ENCODE measurements around the gene ENOX1.

ENOX1 gene

DNA sequence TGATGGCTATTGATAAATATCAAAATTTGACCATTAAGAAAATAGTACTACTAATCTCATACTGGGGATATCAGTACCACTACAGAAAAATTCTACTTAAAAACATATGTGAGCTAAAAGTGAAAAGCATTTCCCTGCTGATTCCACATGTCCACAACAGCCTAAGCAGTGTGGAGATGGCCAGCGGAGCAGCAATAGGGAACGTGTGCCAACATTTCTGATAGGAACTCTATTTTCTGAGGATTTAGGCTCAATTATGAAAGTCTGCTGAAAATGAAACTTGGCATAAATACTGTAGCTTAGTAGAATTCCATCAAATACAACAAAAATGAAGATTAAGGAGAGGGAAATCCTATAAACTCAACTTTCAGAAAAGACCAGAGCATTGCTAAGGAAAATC, 311.6 kb downstream of the ENOX1 start:
- TF ChIP-seq FOXP2 (optimal IDR thresholded peaks at IDR 0.05; ENCODE audit: borderline replicate concordance, extremely low read depth, extremely low read length, insufficient read depth) (no peak), POLR2AphosphoS5 (IDR thresholded peaks at IDR 0.05; ENCODE audit: low read depth, low read length) (no peak), TAF1 (IDR thresholded peaks at IDR 0.05; ENCODE audit: borderline replicate concordance, insufficient read depth, low read length) (no peak), SIN3A (IDR thresholded peaks at IDR 0.05; ENCODE audit: borderline replicate concordance, insufficient read depth, low read length) (no peak)
- TF ChIP-seq, protein P1, sequence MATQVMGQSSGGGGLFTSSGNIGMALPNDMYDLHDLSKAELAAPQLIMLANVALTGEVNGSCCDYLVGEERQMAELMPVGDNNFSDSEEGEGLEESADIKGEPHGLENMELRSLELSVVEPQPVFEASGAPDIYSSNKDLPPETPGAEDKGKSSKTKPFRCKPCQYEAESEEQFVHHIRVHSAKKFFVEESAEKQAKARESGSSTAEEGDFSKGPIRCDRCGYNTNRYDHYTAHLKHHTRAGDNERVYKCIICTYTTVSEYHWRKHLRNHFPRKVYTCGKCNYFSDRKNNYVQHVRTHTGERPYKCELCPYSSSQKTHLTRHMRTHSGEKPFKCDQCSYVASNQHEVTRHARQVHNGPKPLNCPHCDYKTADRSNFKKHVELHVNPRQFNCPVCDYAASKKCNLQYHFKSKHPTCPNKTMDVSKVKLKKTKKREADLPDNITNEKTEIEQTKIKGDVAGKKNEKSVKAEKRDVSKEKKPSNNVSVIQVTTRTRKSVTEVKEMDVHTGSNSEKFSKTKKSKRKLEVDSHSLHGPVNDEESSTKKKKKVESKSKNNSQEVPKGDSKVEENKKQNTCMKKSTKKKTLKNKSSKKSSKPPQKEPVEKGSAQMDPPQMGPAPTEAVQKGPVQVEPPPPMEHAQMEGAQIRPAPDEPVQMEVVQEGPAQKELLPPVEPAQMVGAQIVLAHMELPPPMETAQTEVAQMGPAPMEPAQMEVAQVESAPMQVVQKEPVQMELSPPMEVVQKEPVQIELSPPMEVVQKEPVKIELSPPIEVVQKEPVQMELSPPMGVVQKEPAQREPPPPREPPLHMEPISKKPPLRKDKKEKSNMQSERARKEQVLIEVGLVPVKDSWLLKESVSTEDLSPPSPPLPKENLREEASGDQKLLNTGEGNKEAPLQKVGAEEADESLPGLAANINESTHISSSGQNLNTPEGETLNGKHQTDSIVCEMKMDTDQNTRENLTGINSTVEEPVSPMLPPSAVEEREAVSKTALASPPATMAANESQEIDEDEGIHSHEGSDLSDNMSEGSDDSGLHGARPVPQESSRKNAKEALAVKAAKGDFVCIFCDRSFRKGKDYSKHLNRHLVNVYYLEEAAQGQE (IDR thresholded peaks at IDR 0.05; ENCODE audit: insufficient read depth in 1 of 2, low read depth in 2 of 2, low read length in 2 of 2), result no peak

DNA sequence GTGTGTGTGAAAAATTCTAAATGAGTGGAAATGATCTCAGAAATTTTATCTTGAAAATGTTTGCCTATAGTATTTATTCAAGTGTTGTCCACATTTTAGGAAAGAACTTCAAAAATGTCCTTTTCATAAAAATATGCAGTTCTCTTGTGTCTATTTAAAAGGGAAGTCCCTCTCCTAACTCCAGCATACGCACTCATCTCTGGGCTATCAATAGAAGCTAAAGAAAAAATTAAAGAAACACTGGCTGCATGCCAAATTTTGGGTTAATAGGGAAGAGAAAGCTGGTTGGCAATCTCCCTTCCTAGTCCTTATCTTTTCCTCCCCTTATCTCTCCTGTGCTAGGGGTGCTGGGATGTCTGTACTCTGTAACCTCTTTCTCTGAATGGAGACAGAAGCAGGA, 313.3 kb downstream of the ENOX1 start:
- TF ChIP-seq TAF1 (IDR thresholded peaks at IDR 0.05; ENCODE audit: borderline replicate concordance, insufficient read depth, low read length) (no peak), SIN3A (IDR thresholded peaks at IDR 0.05; ENCODE audit: borderline replicate concordance, insufficient read depth, low read length) (no peak), FOXP2 (optimal IDR thresholded peaks at IDR 0.05; ENCODE audit: borderline replicate concordance, extremely low read depth, extremely low read length, insufficient read depth) (no peak), POLR2AphosphoS5 (IDR thresholded peaks at IDR 0.05; ENCODE audit: low read depth, low read length) (no peak)
- TF ChIP-seq, protein P1 (IDR thresholded peaks at IDR 0.05; ENCODE audit: insufficient read depth in 1 of 2, low read depth in 2 of 2, low read length in 2 of 2), result no peak

DNA sequence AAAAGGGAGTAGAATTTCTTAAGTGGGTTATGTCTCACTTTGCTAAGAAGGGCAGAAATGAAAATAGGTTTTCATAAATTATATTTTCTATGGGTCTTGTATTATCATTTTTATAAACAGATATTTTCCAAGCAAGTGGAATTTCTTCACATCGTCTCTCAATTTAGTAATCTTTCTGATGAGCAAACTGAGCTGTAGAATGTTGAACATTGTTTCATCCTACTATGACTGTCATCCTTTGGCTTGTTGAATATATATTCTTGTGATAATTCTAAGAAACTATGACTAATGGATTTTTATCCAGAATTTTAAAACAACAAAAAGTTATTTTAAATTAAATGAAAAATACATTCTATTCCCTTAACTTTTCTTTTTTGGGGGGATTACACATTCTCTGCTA, 313.8 kb downstream of the ENOX1 start:
- TF ChIP-seq POLR2AphosphoS5 (IDR thresholded peaks at IDR 0.05; ENCODE audit: low read depth, low read length), result no peak
- TF ChIP-seq SIN3A (IDR thresholded peaks at IDR 0.05; ENCODE audit: borderline replicate concordance, insufficient read depth, low read length), result no peak
- no peak for TF ChIP-seq FOXP2 (optimal IDR thresholded peaks at IDR 0.05; ENCODE audit: borderline replicate concordance, extremely low read depth, extremely low read length, insufficient read depth)
- TF ChIP-seq, protein P1 (IDR thresholded peaks at IDR 0.05; ENCODE audit: insufficient read depth in 1 of 2, low read depth in 2 of 2, low read length in 2 of 2), result no peak
- TF ChIP-seq TAF1 (IDR thresholded peaks at IDR 0.05; ENCODE audit: borderline replicate concordance, insufficient read depth, low read length), result no peak

DNA sequence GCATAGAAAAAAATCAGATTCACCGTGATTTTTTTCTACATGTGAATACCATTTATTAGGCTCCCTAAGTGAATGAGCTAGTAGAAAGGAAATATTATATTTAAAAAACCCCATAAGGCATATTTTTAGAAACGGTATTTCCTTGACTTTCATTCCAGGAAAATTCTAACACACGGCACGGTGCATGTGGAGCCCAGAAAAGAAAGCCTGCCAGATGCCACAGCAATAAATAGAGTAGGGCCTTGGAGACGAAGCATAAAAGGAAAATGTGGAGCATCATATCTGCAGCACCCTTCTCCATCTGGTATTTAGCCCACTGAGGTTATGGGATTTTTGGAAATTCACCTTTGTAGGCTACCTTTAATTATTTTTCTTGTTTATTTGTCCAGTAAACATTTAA, 314.4 kb downstream of the ENOX1 start:
- TF ChIP-seq, protein P1 (IDR thresholded peaks at IDR 0.05; ENCODE audit: insufficient read depth in 1 of 2, low read depth in 2 of 2, low read length in 2 of 2), result no peak
- TF ChIP-seq SIN3A (IDR thresholded peaks at IDR 0.05; ENCODE audit: borderline replicate concordance, insufficient read depth, low read length), result no peak
- TF ChIP-seq TAF1 (IDR thresholded peaks at IDR 0.05; ENCODE audit: borderline replicate concordance, insufficient read depth, low read length), result no peak
- no peak for TF ChIP-seq POLR2AphosphoS5 (IDR thresholded peaks at IDR 0.05; ENCODE audit: low read depth, low read length)
- no peak for TF ChIP-seq FOXP2 (optimal IDR thresholded peaks at IDR 0.05; ENCODE audit: borderline replicate concordance, extremely low read depth, extremely low read length, insufficient read depth)

DNA sequence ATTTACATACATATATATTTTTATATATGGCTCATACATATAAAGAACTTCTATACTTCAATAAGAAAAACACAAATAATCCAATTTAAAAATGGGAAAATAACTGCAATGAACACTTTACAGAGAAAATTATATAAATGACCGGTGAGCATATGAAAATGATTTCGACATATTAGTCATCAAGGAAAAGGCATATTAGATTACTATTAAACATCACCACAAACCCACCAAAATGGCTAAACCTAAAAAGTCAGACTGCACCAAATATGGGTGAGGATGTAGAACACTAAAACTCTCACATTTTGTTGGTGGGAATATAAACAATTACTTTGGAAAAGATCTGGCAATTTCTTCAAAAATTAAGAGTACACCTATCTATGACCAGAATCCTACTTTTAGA, 316.2 kb downstream of the ENOX1 start:
- TF ChIP-seq, protein P1 (IDR thresholded peaks at IDR 0.05; ENCODE audit: insufficient read depth in 1 of 2, low read depth in 2 of 2, low read length in 2 of 2), result no peak
- TF ChIP-seq POLR2AphosphoS5 (IDR thresholded peaks at IDR 0.05; ENCODE audit: low read depth, low read length) (no peak), TAF1 (IDR thresholded peaks at IDR 0.05; ENCODE audit: borderline replicate concordance, insufficient read depth, low read length) (no peak), FOXP2 (optimal IDR thresholded peaks at IDR 0.05; ENCODE audit: borderline replicate concordance, extremely low read depth, extremely low read length, insufficient read depth) (no peak), SIN3A (IDR thresholded peaks at IDR 0.05; ENCODE audit: borderline replicate concordance, insufficient read depth, low read length) (no peak)

Data from PFSK-1 (cell line).